Smooth muscle cell of trachea (primary cell): ENCODE data around the gene GFER. TPM values are rescaled to one million over a fixed set of nuclear protein-coding genes. Genes with fewer than 3 reads are reported as not detected.

ENCODE experiments used
- total RNA-seq: library from RNA; depleted of rRNA; stranded (reverse); fragments of >200 nt; gene quantifications from 2 replicates; pipeline ENCODE4 v1.2.1, GENCODE V29; 2014

GFER gene
- total RNA-seq = 14.7 and 17.7 TPM in 2 replicates

DNA sequence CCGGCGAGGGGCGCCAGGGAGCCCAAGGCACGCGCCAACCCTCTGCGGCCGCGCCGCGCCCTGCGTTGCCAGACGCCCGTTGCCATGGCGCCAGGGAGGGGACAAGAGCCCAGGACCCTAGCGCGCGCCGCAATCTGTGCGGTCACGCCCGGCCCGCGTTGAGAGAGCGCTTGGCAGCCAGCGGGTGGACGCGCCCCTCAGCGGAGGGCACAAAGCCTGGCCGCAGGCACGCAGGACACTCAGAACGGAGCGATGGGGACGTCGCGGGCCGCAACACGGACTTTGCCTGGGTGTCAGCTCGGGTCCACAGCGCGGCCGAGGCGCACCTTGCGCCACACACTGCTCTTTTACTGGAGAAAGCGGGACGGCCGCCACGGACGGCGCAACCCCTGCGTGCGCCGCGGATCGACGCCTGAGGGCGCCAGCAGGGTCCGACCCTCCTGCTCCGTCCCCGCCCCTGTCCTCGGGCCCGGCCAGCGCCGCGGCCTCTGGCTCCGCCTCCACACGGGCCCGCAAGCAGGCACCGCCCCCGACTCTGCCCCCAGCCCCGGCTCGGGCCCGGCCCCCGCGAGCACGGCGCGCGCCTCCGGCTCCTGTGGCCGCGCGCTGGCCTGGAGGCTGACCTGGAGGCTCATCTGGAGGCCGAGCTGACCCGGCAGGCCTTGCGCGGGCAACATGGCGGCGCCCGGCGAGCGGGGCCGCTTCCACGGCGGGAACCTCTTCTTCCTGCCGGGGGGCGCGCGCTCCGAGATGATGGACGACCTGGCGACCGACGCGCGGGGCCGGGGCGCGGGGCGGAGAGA is at the start of gene GFER:
TSS of gene GFER (plus strand) at position 650 of the 803 bp plus-strand sequence. CDS start at position 676, 26 bp downstream.

DNA sequence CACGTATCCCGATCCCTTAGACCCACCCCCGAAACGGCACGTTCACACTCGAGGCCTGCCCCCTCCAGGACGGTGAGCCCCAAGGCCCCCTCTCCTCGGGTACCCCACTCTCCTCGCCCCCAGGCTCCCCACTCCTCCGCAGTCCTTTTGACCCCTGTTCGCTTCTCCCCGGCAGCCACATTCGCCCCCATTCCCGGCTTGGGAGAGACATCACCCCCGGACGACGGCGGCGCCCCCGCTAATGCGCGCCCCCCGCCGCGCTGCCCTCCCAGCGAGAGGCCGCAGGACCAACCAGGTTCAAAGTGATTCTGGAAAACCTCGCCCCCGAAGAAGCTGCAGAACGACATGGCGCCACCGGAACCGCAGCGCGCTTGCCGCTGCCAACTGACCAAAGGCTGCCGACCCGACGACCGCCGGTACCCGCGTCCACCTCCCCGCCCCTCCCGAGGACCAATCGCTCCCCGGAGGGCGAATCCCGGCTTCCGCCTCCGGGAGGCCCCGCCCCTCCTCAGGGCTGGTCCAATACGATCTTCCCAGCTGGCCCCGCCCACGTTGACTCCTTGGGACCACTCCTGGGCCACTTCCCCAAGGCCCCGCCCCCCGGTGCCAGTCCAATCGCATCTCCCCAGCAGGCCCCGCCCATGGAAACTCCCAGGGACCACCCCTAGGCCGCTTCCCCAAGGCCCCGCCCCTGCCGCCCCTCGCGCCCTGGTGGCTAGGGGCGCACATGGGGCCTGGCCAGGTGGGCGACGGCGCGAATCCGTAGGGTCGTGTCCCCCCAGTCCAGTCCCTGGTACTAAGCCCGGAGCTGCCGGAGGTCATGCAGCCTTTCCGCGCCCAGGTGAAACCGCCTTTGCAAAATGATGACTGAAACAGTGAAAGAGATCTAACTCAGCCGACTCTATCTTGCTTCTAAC is 40.9 kb upstream of the GFER start, which contains the start of gene MSRB1:
TSS of gene MSRB1 (minus strand) at position 390 of the 917 bp plus-strand sequence. CDS start at position 347, 43 bp downstream.

DNA sequence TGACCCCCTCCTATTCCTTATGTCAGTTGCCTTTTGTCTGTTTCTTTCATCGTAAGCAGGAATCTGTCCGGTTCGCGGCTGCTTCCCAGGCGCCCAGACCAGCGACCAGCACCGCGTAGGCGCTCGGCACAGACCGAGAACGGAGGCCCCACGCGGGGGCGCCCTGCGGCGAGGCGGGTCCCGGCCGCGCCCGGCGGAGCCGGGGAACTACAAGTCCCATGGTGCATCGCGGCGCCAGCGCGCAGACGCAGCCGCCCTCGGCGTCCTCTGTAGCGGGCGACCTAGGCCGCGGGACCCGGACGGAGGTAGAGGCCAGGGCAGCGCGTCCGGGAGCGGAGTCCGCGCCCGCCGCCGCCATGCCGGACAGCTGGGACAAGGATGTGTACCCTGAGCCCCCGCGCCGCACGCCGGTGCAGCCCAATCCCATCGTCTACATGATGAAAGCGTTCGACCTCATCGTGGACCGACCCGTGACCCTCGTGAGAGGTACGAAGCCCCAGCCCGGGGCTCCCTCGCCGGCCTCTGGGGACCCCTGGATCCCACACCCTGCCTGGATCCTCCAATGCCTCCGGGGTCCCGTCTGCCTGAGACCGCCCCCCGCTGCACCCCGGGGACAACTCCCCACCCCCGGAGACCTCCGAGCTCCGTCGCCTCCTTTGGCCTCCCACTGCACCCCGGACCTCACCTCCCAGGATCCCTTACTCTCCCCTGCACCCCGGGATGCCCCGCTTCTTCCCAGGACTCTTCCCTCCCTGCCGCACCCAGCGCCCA is 24.5 kb upstream of the GFER start, which contains the start of gene NDUFB10:
TSS of gene NDUFB10 (plus strand) at position 270 of the 771 bp plus-strand sequence. CDS start at position 357, 87 bp downstream.

DNA sequence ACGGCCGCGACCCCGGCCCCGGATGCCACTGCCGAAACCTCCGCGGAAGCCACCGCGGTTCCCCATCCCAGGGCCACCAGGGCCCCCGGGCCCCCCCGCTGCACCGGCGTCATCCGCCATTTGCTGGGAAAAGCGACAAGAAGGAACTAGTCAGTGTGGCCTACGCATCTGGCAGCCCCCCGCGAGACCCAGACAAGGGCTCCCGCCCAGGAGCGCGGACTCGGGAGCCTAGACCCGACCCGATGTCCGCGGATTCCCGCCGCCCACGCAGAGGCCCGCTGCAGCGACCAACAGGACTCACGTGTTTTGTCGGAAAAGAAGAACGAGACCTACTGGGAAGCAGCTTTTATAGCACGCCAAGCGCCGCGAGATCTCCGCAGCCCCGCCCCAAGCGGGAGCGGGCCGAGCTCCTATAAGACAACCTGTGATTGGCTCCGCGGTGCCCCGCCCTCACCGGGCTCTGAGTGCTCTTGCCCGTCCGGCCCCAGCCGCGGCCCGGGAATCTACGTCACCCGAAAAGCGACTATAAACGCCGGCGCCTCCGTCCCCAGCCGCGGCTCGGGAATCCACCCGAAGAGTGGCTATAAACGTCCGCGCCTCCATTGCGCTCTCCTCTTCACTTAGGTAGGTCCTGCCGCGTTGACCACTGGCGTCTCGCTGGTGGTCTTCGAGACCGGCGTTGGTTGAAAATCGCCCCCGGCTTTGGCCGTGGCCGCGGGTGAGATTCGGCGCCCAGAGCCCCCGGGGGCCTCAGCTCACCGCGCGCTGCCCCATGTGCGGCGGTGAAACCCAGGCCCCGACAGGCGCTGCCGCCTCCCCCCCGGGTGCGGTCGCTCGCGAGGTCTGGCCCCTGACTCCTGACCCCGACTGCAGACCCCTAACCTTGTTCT is 19.2 kb upstream of the GFER start, which contains the start of gene RPS2:
TSS of gene RPS2 (minus strand) at position 321 of the 890 bp plus-strand sequence. CDS start at position 120, 201 bp downstream.

DNA sequence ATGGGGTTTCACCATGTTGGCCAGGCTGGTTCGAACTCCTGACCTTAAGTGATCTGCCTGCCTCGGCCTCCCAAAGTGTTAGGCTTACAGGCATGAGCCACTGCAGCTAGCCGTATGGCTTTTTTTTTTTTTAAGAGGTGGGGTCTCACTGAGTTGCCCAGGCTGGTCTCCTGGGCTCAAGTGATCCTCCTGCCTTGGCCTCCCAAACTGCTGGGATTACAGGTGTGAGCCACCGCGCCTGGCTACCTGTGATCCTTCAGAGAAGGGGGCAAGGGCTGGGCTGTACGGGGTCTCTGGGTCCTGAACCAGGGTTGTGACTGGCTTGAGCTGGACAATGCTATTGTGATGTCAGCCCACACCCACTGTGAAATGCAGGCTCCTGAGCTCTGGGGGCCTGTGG is 17.5 kb upstream of the GFER start, which contains the start of gene RNF151:
TSS of gene RNF151 (plus strand) at position 397 of the 400 bp plus-strand sequence. CDS start 26 bp downstream, outside the sequence.

DNA sequence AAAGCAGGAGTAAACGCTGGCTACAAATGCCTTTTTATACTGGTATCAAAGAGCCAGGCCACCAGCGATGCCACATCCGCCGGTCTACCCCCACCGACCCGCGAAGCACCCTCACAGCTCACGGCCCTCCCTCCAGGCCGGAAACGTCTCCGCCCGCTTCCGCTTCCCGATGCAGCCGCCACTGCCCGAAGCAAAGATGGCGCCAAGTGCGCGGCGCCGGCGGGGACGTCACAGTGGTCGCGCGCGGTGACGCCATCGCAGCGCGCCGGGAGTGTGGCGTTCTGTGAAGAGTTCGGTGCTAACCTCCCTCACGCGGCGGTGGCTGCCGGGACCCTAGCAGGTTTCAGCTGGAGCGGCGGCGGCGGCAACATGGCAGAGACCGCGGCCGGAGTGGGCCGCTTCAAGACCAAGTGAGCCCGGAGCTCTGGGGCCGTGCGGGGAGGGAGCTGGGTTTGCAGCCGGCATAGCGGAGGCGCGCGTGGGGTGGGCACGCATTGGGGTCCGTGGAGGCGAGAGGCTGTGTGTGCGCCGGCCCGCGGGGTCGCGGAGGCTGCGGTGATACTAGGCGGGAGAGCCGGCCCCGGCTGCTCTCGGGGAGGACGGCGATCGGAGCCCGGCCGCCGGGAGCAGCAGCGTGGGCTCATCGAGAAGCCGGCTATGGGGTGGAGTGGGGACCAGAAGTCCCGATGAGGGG is 12.1 kb upstream of the GFER start, which contains the start of gene TBL3:
TSS of gene TBL3 (plus strand) at position 258 of the 694 bp plus-strand sequence. CDS start at position 370, 112 bp downstream.

DNA sequence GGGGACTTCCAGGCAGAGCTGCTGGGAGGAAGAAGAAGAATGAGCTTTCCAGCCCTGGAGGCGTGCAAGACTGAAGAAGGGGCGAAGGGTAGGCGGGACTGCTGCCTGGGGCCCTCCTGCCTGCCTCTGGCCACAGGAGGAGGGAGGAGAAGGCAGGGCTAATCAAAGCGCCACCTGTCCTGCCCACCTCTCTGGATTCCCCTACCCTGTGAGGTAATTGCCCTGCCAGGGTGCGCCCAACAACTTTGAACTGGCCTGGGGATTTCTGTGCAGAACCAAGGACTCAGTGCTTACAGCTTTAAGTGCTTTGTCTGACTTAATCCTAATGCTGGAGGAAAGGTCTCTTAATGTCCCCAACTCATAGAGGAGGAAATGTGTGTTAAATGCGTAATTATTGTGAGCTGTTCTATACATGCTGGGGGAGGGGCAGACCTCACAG is 2.6 kb upstream of the GFER start, which contains the start of gene NOXO1:
TSS of gene NOXO1 (minus strand) at position 72 of the 439 bp plus-strand sequence. CDS start 290 bp downstream, outside the sequence.

DNA sequence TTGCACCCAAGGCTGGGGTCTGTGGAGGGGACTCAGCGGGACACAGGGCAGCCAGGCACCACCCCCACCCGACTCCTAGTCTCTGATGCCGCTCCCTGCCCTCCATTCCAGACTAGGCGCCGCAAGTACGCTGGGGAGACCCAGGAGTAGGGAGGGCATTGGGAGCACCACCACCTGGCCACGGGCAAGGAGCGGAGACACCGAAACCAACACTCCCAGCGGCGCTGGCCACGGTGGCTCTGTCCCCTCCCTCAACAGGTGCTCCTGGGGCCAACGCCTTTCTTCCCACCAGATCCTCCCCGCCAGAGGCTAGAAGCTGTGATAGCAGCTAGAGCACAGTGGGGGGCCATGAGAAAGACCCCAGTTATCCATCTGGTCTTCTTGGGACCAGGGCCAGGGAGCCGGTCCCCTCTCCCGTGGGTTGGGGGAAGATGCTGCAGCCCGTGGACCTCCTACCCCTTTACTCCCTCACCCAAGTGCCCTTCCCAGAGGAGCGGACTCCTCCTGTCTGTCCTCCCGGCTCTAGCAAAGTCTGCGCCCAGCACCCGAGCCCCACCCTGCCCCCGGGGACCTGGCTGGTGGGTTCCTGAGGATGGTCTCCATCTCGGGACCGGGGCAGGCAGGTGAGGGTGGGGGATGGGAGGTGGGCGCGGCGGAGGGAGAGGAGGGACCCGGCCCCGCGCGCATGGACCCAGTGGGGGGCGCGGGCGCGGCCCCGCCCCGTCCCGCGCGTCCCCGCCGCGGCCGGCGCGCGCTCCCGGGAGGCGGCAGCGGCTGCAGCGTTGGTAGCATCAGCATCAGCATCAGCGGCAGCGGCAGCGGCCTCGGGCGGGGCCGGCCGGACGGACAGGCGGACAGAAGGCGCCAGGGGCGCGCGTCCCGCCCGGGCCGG is 5.5 kb downstream of the GFER start, which contains the start of gene SYNGR3:
TSS of gene SYNGR3 (plus strand) at position 762 of the 892 bp plus-strand sequence. CDS start 133 bp downstream, outside the sequence.

DNA sequence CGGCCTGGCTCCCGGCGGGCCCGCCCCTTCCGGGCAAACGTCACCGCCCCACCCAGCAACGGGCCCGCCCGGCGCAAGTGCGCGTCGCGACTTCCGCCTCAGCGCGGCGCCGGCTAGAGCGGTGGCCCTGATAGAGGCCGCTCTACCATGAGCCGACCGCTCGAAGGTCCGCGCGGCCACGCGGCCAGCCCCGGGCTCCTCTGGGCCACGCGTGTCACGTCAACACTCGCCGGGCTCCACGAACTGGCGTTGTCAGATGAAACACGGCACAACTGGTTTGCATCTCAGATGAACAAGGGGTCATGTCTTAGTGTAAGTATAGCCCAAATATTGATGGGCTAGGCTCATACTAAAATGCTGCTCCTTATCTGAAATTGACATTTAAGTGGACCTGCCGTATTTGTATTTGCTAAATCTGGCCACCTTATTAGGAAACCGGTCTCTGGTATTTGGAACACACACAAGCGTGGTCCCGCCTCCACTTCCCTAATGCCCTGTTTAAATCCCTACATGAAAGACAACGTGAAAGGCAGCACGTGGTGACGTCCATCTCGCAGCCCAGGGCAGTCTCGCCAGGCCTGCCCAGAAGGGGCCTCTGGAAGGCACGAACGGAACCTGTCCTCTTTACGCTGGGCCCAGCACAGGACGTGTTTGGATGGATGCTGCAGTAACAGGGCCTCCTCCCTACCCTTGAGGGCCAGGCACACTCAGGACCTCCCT is 26.0 kb downstream of the GFER start, which contains the start of gene ZNF598:
TSS of gene ZNF598 (minus strand) at position 31 of the 720 bp plus-strand sequence.

DNA sequence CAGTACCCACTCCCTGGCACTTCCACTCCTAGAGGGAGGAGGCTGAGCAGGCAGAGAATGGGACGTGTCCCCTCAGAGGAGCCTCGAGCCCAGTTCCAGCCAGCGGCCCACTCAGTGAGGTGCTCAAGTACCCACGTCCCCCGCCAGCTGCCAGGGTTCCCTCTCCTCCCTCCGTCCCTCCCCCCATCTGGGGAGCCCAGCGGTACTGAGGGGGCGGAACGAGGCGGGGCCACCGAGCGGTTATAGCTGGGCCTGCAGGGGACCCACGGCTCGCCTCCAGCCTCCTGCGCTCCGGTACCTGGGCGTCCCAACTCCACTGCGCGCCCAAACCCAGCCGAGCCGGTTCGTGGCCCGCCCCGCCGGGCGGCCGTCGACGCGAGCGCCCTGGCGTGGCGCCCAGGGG is 35.5 kb downstream of the GFER start, which contains the start of gene NPW:
TSS of gene NPW (plus strand) at position 268 of the 403 bp plus-strand sequence.

DNA sequence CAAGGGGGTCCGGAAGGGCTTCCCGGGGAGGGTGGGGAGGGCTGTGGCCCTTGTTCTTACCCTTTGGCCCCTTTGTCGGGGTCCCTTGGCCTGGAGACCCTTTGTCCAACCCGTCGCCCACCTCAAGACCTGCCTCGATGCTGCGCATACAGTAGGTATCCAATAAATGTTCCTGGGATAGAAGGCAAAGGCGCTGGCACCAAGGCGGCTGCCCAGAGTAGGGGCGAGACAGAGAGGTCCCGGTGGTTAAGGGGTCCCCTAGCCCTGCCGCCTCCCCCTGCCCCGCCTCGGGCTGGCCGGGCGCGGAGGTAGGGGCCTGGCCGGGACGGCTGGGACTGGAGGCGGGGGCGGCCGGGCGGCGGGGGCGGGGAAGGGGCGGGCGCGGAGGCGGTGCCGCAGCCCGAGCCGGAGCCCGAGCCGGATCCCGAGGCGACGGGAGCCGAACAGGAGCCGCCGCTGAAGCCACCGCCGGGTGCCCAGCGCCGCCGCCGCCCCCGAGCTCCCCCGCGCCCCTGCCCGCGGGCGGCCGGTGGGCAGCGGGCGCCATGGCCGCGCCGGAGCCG is 42.5 kb downstream of the GFER start, which contains the start of gene NHERF2:
TSS of gene NHERF2 (plus strand) at position 442 of the 563 bp plus-strand sequence. CDS start at position 546, 104 bp downstream.

Other genes starting within 250 kb of the GFER start
- gene NME3, start 212.7 kb upstream of the GFER start, total RNA-seq = 47.7 and 66.5 TPM in 2 replicates
- 13.5 and 18.0 TPM in 2 replicates for gene EME2, start 211.4 kb upstream of the GFER start, total RNA-seq
- gene MRPS34, start 211.1 kb upstream of the GFER start, total RNA-seq = 73.8 and 84.8 TPM in 2 replicates
- gene SPSB3, start 201.6 kb upstream of the GFER start, total RNA-seq = 31.3 and 42.3 TPM in 2 replicates
- gene NUBP2, start 201.2 kb upstream of the GFER start, total RNA-seq = 70.0 and 90.2 TPM in 2 replicates
- gene IGFALS, start 190.5 kb upstream of the GFER start, total RNA-seq = under 0.01 and 0.15 TPM in 2 replicates
- 25.9 and 33.9 TPM in 2 replicates for gene HAGH, start 157.4 kb upstream of the GFER start, total RNA-seq
- gene FAHD1, start 157.0 kb upstream of the GFER start, total RNA-seq = 82.9 and 96.4 TPM in 2 replicates
- gene MEIOB, start 112.0 kb upstream of the GFER start, total RNA-seq = 0.15 and 0.33 TPM in 2 replicates
- gene HS3ST6, start 65.8 kb upstream of the GFER start, total RNA-seq = not detected in 2 replicates
- gene MSRB1, start 41.0 kb upstream of the GFER start, total RNA-seq = 6.1 TPM in 2 replicates
- not detected in 2 replicates for gene RPL3L, start 29.5 kb upstream of the GFER start, total RNA-seq
- 139 and 192 TPM in 2 replicates for gene NDUFB10, start 24.7 kb upstream of the GFER start, total RNA-seq
- gene RPS2, start 19.4 kb upstream of the GFER start, total RNA-seq = 1,747 and 2,610 TPM in 2 replicates
- not detected in 2 replicates for gene RNF151, start 17.3 kb upstream of the GFER start, total RNA-seq
- 40.2 and 56.6 TPM in 2 replicates for gene TBL3, start 12.1 kb upstream of the GFER start, total RNA-seq
- 0.15 TPM in 1 of 2 replicates, not detected in the other for gene NOXO1, start 2.7 kb upstream of the GFER start, total RNA-seq
- 4.8 and 9.4 TPM in 2 replicates for gene SYNGR3, start 5.8 kb downstream of the GFER start, total RNA-seq
- 27.3 and 27.5 TPM in 2 replicates for gene ZNF598, start 25.6 kb downstream of the GFER start, total RNA-seq
- 0.29 and 2.5 TPM in 2 replicates for gene NPW, start 35.6 kb downstream of the GFER start, total RNA-seq
- gene NHERF2, start 42.7 kb downstream of the GFER start, total RNA-seq = 30.5 and 60.4 TPM in 2 replicates
- 26.6 and 27.8 TPM in 2 replicates for gene NTHL1, start 63.6 kb downstream of the GFER start, total RNA-seq
- 70.5 and 85.2 TPM in 2 replicates for gene TSC2, start 63.8 kb downstream of the GFER start, total RNA-seq
- gene PKD1, start 151.7 kb downstream of the GFER start, total RNA-seq = 184 and 227 TPM in 2 replicates
- gene RAB26, start 164.4 kb downstream of the GFER start, total RNA-seq = 1.2 and 2.9 TPM in 2 replicates
- gene TRAF7, start 171.6 kb downstream of the GFER start, total RNA-seq = 59.2 and 92.1 TPM in 2 replicates
- under 0.01 and 2.0 TPM in 2 replicates for gene CASKIN1, start 212.4 kb downstream of the GFER start, total RNA-seq
- 30.8 and 33.6 TPM in 2 replicates for gene MLST8, start 221.3 kb downstream of the GFER start, total RNA-seq
- gene BRICD5, start 226.7 kb downstream of the GFER start, total RNA-seq = 0.58 and 0.99 TPM in 2 replicates
- gene PGP, start 230.6 kb downstream of the GFER start, total RNA-seq = 7.4 and 10.6 TPM in 2 replicates
- 24.4 and 39.2 TPM in 2 replicates for gene E4F1, start 239.4 kb downstream of the GFER start, total RNA-seq